C4-2B (cell line): ENCODE measurements around the gene LCMT2.

ENCODE experiments used
- H3K27ac ChIP-seq: fragments of 450-650 bp; 2 replicates; pipeline ENCODE4 v1.5.1; 2017
- ZFX ChIP-seq: fragments of 450-650 bp; IDR thresholded peaks from 2 replicates; pipeline ENCODE4 v1.6.1; 2017
- TF ChIP-seq, protein P1 (sequence below): fragments of 450-650 bp; conservative IDR thresholded peaks from 2 replicates; pipeline ENCODE4 v1.5.1; 2017; ENCODE audit warnings: mild to moderate bottlenecking

The LCMT2 gene

DNA sequence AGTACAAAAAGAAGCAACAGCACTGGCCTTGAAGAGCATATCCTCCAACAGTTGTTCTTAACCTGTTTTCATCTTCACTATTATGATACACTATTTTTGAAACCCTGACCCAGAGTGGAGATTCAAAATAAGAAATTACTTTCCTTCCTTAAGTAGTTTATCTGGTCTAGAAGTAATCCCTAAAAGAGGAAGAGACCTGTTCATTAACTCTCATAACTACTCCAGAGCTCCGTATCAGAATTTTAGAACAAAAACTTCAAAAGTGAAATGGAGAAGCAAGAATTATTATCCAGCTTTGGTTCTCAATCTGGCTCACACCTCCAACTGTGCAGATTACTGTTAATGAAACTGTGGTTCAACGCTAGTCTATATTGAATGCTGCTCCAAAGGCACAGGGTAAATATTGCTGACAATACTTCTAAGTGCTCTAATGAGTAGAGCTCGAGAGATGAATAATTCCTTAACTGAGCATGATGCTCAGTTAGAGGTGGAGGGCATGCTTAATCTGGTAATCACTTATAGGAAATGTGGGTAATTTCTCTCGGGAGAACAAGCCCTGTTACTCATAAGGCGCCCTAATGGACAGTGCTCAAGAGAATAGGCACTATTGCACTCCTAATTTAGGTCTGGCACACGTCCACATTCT, 5.2 kb downstream of the LCMT2 start:
- TF ChIP-seq, protein P1, sequence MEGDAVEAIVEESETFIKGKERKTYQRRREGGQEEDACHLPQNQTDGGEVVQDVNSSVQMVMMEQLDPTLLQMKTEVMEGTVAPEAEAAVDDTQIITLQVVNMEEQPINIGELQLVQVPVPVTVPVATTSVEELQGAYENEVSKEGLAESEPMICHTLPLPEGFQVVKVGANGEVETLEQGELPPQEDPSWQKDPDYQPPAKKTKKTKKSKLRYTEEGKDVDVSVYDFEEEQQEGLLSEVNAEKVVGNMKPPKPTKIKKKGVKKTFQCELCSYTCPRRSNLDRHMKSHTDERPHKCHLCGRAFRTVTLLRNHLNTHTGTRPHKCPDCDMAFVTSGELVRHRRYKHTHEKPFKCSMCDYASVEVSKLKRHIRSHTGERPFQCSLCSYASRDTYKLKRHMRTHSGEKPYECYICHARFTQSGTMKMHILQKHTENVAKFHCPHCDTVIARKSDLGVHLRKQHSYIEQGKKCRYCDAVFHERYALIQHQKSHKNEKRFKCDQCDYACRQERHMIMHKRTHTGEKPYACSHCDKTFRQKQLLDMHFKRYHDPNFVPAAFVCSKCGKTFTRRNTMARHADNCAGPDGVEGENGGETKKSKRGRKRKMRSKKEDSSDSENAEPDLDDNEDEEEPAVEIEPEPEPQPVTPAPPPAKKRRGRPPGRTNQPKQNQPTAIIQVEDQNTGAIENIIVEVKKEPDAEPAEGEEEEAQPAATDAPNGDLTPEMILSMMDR = no peak
- TF ChIP-seq ZFX = no peak
- H3K27ac ChIP-seq = no peak overlapping the region

DNA sequence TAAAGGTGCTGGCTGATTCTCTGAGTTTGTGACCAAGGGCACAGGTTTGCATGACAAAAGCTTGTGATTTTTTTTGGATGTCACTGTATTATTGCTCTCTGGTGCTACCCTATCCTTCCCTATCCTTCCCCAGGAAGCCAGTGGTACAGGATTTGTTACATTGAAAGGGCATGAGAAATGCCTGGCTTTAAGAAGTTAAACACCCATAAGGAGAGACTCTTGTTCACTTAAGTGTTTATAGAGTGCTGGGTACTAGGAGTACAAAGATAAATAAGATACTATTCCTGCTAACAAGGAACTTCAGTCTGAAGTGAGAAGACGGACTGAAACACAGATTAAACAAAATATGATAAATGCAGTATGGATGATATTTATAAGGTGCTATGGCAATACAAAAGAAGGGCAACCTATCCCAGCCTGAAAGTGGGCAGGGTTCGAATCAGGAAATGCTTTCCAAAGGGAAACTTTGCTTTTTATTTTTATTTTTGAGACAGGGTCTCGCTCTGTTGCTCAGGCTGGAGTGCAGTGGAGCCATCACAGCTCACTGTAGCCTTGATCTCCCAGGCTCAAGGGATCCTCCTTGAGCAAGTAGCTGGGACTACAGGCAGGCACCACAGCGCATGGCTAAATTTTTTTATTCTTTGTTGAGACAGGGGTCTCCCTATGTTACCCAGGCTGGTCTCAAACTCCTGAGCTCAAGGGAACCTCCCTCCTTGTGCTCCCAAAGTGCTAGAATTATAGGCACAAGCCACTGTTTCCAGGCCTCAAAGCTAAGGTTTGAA, 11.2 kb downstream of the LCMT2 start:
- TF ChIP-seq, protein P1 = no peak
- no peak for TF ChIP-seq ZFX
- no peak overlapping the region for H3K27ac ChIP-seq

- TF ChIP-seq ZFX = no peak
- TF ChIP-seq, protein P1 = no peak
Measured at GRCh38 chr15:43317566-43318184, 12.7 kb downstream of the LCMT2 start.

GRCh38 chr15:43316971-43317346, 13.4 kb downstream of the LCMT2 start:
- H3K27ac ChIP-seq = no peak overlapping the region
- TF ChIP-seq, protein P1 = no peak
- TF ChIP-seq ZFX = no peak

More at GRCh38 chr15:43317566-43318184, 12.7 kb downstream of the LCMT2 start:
- no peak overlapping the region for H3K27ac ChIP-seq

- no peak for TF ChIP-seq ZFX
- TF ChIP-seq, protein P1 = no peak
- H3K27ac ChIP-seq = no peak overlapping the region
Measured at GRCh38 chr15:43316016-43316970, 14.1 kb downstream of the LCMT2 start.

GRCh38 chr15:43314171-43314570, 16.2 kb downstream of the LCMT2 start:
- TF ChIP-seq, protein P1 = no peak
- TF ChIP-seq ZFX = no peak
- no peak overlapping the region for H3K27ac ChIP-seq
